Measurements from ENCODE around the gene IFI30.
A peak's percentile ranks its signal among the peaks of the same experiment; 100 is the strongest.
"Not testable (repeated sequence)": the region's sequence is repeated elsewhere in the genome, so short reads cannot be mapped to it uniquely, and the experiment has no call there.

Gene IFI30

GRCh38 chr19:18204394-18205199, 31.0 kb downstream of the IFI30 start:
- TF ChIP-seq, protein P1, sequence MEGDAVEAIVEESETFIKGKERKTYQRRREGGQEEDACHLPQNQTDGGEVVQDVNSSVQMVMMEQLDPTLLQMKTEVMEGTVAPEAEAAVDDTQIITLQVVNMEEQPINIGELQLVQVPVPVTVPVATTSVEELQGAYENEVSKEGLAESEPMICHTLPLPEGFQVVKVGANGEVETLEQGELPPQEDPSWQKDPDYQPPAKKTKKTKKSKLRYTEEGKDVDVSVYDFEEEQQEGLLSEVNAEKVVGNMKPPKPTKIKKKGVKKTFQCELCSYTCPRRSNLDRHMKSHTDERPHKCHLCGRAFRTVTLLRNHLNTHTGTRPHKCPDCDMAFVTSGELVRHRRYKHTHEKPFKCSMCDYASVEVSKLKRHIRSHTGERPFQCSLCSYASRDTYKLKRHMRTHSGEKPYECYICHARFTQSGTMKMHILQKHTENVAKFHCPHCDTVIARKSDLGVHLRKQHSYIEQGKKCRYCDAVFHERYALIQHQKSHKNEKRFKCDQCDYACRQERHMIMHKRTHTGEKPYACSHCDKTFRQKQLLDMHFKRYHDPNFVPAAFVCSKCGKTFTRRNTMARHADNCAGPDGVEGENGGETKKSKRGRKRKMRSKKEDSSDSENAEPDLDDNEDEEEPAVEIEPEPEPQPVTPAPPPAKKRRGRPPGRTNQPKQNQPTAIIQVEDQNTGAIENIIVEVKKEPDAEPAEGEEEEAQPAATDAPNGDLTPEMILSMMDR (IDR thresholded peaks at IDR 0.05; ENCODE audit: extremely low read depth, insufficient read depth, missing control alignments) = no peak
- in situ Hi-C loops (cut with MboI; ENCODE audit: low pct_unique_long_range_greater_than_20kb, low sequenced_read_pairs, unreplicated experiment) = loop anchor here (10.0 kb wide), 1 partner anchor 50 kb away; a partner anchor contains a TSS
- no peak for DNase-seq (ENCODE audit: low spot score)

- DNase-seq (ENCODE audit: low spot score) = peak; percentile 83
- TF ChIP-seq, protein P1 (IDR thresholded peaks at IDR 0.05; ENCODE audit: extremely low read depth, insufficient read depth, missing control alignments) = no peak
- in situ Hi-C loops (cut with MboI; ENCODE audit: low pct_unique_long_range_greater_than_20kb, low sequenced_read_pairs, unreplicated experiment) = loop anchor here (10.0 kb wide), 1 partner anchor 49 kb away; a partner anchor contains a TSS
These were observed 31.7 kb downstream of the IFI30 start for GRCh38 chr19:18205200-18205892.

DNA sequence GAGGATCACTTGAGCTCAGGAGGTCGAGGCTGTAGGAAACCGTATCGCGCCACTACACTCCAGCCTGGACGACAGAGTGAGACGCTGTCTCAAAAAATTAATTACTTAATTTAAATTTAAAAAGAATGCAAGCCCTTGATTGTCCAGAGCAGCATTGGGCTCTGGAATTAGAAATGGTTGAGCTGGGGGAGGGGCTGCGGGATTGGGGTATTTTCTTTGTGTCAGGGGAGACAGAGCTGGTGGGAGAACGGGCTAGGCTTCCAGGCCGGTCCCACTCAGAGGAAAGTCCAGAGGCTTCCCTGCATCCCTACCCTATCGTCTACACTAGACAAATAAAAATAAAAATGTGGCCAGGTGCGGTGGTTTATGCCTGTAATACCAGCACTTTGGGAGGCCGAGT, 32.4 kb downstream of the IFI30 start:
- DNase-seq (ENCODE audit: low spot score) = no peak
- TF ChIP-seq, protein P1 (IDR thresholded peaks at IDR 0.05; ENCODE audit: extremely low read depth, insufficient read depth, missing control alignments) = no peak
- in situ Hi-C loops (cut with MboI; ENCODE audit: low pct_unique_long_range_greater_than_20kb, low sequenced_read_pairs, unreplicated experiment) = loop anchor here (10.0 kb wide), 1 partner anchor 49 kb away; a partner anchor contains a TSS

GRCh38 chr19:18208098-18208951, 34.7 kb downstream of the IFI30 start:
- peak; percentile 64 for DNase-seq (ENCODE audit: low spot score)
- in situ Hi-C loops (cut with MboI; ENCODE audit: low pct_unique_long_range_greater_than_20kb, low sequenced_read_pairs, unreplicated experiment) = loop anchor here (10.0 kb wide), 1 partner anchor 46 kb away; a partner anchor contains a TSS

GRCh38 chr19:18209912-18210311, 36.3 kb downstream of the IFI30 start:
- in situ Hi-C loops (cut with MboI; ENCODE audit: low pct_unique_long_range_greater_than_20kb, low sequenced_read_pairs, unreplicated experiment) = loop anchor here (10.0 kb wide), 1 partner anchor 45 kb away; a partner anchor contains a TSS
- not testable (repeated sequence) for DNase-seq (ENCODE audit: low spot score)

More at GRCh38 chr19:18208098-18208951, 34.7 kb downstream of the IFI30 start:
- TF ChIP-seq, protein P1 (IDR thresholded peaks at IDR 0.05; ENCODE audit: extremely low read depth, insufficient read depth, missing control alignments) = peak; percentile 77

- TF ChIP-seq, protein P1 (IDR thresholded peaks at IDR 0.05; ENCODE audit: extremely low read depth, insufficient read depth, missing control alignments) = no peak
- DNase-seq (ENCODE audit: low spot score) = no peak
- in situ Hi-C loops (cut with MboI; ENCODE audit: low pct_unique_long_range_greater_than_20kb, low sequenced_read_pairs, unreplicated experiment) = no loop called here
These were observed 38.1 kb downstream of the IFI30 start for GRCh38 chr19:18211683-18212082.
